ENCODE data around the gene PPM1F. TPM values are rescaled to one million over a fixed set of nuclear protein-coding genes. Genes with fewer than 3 reads are reported as not detected.
"Not testable (repeated sequence)": the region's sequence is repeated elsewhere in the genome, so short reads cannot be mapped to it uniquely, and the experiment has no call there.

PPM1F gene
- total RNA-seq, 1 experiment from 2014 or later, result 45.9 TPM

DNA sequence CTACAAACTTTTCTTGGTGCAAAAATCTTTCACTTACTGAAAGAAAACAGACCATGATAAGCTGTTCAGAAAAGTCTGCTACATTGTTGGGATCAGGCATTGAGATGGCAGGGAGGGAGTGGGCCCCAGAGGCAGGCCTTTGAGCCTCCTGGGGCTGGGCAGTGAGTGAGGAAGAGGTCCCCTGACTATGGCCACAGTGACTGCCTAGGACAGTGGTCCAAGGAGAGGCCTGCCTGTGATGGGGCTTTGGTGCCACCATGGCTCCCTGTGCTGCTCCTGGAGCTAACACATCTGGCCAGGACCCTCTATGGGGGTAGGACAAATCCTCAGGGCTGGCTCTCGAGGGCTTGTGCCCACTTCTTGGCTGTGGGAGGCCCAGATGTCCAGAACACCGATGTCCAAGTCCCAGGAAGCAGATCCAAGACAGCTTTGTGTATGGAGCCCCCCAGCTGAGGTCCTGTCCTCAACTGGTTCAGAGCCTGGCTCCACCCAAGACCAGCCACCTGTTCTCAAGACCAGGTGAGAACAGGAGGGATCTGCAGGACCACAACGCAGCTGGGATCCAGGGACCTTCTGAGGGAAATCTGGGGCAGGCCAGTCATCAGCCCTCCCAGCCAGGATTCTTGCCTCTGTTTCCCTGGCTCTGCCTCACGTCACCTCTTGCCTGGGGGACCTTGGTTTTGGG lies 36.9 kb downstream of the PPM1F start:
- DNase-seq (ENCODE audit: low read depth), result no peak
- in situ Hi-C loops (cut with HindIII; ENCODE audit: low pct_unique_long_range_greater_than_20kb, low sequenced_read_pairs), result no loop called here

DNA sequence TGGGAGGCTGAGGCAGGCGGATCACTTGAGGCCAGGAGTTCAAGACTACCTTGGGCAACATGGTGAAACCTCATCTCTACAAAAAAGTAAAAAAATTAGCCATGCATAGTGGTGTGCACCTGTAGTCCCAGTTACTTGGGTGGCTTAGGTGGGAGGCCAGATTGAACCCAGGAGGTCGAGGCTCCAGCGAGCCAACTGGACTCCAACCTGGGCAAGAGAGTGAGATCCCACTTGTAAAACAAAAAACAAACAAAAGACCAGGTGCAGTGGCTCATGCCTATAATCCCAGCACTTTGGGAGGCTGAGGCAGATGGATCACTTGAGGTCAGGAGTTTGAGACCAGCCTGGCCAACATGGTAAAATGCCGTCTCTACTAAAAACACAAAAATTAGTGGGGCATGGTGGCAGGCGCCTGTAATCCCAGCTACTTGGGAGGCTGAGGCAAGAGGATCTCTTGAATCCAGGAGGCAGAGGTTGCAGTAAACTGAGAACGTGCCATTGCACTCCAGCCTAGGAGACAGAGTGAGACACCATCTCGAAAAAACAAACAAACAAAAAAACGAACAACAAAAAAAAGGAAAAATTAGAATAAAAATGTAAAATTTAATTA lies 38.5 kb downstream of the PPM1F start:
- in situ Hi-C loops (cut with HindIII; ENCODE audit: low pct_unique_long_range_greater_than_20kb, low sequenced_read_pairs); DNase-seq (ENCODE audit: low read depth): not testable (repeated sequence)

DNA sequence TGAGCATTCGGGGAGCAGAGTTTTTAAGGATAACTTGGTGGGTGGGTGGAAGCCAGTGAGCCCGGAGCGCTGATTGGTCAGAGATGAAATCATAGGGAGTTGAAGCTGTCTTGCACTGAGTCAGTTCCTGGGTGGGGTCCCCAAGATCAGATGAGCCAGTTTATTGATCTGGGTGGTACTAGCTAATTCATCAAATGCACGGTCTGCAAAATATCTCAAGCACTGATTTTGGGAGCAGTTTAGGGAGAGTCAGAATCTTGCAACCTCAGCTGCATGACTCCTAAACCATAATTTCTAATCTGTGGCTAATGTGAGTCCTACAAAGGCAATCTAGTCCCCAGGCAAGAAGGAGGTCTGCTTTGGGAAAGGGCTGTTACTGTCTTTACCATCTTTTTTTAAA lies 42.3 kb downstream of the PPM1F start:
- DNase-seq (ENCODE audit: low read depth); in situ Hi-C loops (cut with HindIII; ENCODE audit: low pct_unique_long_range_greater_than_20kb, low sequenced_read_pairs): not testable (repeated sequence)

DNA sequence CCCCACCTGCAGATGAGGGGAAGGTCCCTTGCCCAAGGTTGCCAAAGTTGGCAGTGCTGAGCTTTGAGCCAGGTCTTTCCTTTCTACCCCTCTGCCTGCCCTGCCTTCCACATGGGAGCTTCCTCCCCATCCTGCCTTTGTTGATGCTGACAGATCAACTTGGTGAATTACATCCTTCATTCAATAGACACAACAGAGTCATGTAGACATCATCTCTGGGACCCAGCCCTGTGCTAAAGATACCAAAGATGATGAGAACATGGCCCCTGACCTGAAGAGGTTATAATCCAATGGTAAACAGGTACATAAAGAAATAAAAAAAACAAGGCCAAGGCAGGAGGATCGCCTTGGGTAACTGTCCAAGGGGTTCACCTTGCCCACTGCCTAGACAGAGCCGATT lies 42.8 kb downstream of the PPM1F start:
- no peak for DNase-seq (ENCODE audit: low read depth)
- in situ Hi-C loops (cut with HindIII; ENCODE audit: low pct_unique_long_range_greater_than_20kb, low sequenced_read_pairs), result no loop called here

DNA sequence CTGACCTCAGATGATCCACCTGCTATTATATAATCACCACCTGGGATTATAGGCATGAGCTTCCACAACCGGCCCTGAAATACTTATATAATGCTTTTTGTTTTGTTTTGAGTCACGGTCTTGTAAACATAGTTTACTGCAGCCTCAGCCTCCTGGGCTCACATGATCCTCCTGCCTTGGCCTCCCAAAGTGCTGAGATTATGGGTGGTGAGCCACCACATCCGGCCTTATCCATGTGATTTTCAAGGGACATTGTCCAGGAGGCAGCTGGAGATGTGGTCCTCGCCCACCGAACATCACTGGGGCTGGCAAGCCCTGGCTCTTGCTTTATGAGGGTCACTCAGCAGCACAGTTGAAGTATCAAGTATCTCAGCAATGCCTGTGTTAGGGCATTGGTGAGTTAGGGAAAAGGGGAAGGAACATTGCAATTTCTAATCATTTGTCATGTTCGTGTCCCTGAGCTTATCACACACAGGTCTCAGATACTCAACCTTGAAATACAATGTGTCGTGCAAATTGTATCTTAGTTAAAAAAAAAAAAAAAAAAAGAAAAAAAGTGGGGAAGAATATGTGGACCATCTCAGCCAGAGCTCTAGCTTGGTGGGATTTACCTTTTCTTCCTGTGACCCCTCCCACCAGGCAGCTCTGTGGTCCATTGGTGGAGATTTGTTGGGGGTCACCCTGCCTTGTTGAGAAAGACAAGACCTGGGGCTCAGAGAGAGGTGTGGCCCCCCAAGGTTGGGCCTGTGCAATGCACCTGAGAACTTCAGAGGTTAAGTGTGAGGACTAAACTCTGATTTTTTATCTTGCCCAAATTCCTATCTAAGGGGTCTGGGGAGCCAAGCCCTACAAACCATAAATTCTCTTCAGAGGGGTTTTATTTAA lies 44.8 kb downstream of the PPM1F start:
- DNase-seq (ENCODE audit: low read depth), result no peak
- in situ Hi-C loops (cut with HindIII; ENCODE audit: low pct_unique_long_range_greater_than_20kb, low sequenced_read_pairs), result no loop called here

DNA sequence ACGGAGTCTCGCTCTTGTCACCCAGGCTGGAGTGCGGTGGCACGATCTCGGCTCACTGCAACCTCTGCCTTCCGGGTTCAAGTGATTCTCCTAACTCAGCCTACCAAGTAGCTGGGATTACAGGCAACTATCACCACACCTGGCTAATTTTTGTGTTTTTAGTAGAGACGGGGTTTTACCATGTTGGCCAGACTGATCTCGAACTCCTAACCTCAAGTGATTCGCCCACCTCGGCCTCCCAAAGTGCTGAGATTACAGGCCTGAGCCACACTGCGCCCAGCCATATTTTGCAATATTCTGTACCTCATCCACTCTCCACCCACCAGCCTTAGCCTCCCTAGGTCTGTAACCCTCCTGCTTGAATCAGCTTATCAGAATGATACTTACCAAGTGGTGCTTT lies 47.4 kb downstream of the PPM1F start:
- in situ Hi-C loops (cut with HindIII; ENCODE audit: low pct_unique_long_range_greater_than_20kb, low sequenced_read_pairs); DNase-seq (ENCODE audit: low read depth): not testable (repeated sequence)

DNA sequence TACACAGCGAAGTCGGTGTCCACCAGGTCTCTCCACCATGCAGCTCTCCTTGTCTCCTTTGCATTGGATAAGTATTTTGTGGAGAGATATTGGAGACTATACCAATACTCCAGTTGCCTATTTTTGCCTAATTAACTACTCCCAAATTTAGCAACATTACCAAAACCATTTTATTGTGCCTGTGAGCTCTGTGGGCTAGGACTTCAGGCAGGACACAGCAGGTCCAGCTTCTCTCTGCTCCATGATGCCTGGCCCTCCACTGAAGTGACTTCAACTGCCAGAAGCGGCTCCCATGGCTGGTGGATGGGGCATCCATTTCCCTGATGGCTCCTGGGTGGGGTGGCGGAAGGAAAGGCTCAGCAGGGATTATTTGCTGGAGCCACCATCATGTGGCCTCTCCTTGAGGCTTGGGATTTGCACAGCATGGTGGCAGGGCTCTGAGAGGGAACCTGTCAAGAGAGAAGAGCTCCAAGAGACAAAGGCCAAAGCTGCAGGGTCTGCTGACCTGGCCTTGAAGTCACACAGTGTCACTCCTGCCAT lies 48.3 kb downstream of the PPM1F start:
- DNase-seq (ENCODE audit: low read depth), result no peak
- in situ Hi-C loops (cut with HindIII; ENCODE audit: low pct_unique_long_range_greater_than_20kb, low sequenced_read_pairs), result no loop called here

DNA sequence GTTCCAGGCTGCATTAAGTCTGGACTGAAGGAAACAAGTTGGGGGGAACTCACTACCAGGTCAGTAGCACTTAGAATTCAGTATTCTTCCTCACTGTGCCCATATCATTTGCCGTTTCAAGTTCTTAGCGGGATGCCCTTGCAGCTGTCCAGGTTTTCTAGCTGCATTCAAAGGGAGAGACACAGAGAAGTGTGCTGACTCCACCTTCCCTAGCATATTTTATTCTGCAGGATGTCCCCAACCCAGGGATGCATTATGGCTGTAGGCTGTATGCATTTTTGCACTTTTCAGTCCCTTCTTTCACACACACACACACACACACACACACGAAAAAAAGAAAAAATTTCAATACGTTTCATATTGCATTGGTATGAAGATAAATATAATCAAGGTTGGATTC lies 49.4 kb downstream of the PPM1F start:
- in situ Hi-C loops (cut with HindIII; ENCODE audit: low pct_unique_long_range_greater_than_20kb, low sequenced_read_pairs), result no loop called here
- DNase-seq (ENCODE audit: low read depth), result no peak

DNA sequence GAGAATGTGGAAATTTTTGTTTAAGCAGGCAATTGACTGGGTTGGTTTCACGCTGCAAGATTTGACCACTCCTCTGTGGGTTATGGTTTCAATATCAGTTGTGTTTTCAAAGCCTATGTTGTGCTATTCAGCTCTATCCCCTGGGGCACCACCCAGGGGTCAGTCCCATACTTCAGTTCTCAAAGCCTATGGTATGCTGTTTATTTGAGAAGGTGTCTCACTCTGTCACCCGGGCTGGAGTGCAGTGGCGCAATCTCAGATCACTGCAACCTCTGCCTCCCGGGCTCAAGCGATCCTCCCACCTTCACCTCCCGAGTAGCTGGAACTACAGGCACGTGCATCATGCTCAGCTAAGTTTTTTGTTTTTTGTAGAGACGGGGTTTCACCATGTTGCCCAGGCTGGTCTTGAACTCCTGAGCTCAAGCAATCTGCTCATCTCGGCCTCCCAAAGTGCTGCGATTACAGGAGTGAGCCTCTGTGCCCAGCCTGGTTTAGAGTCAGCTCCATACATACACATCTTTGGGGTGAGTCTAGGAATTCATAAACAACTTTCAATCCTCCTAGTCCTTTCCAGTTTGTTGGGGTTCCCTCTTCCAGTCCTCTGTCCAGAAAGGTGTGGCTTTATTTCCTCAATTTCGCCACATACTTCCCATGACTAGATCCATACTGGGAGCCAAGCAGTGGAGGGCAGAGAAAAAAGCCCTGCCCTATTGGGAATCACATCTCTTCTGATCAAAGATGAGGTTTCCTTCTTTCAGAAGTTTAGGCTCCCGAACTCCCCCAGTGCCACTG lies 50.2 kb downstream of the PPM1F start:
- in situ Hi-C loops (cut with HindIII; ENCODE audit: low pct_unique_long_range_greater_than_20kb, low sequenced_read_pairs), result no loop called here

DNA sequence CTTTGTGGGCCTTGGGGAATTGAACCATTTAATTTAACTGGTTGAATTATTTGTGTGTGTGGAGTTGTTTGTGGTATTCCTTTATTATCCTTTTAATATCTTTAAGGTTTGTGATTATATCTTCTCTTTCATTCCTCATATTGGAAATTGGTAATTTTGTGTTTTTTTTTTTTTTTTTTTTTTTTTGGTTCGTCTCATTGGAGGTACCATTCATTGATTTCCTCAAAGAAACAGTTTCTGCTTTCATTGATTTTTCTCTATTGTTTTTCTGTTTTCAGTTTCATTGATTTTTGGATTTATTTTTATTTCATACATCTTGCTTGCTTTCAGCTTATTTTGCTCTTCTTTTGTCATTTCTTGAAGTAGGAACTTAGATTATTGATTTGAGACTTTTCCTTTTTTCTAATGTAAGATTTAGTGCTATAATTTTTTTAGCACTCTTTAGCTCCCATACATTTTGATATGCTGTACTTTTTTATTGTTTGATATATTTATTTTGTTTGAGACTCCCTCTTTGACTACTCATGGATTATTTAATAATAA lies 54.2 kb downstream of the PPM1F start:
- in situ Hi-C loops (cut with HindIII; ENCODE audit: low pct_unique_long_range_greater_than_20kb, low sequenced_read_pairs), result no loop called here
- DNase-seq (ENCODE audit: low read depth), result no peak

More for the DNA sequence above, 50.2 kb downstream of the PPM1F start:
- no peak for DNase-seq (ENCODE audit: low read depth)

DNA sequence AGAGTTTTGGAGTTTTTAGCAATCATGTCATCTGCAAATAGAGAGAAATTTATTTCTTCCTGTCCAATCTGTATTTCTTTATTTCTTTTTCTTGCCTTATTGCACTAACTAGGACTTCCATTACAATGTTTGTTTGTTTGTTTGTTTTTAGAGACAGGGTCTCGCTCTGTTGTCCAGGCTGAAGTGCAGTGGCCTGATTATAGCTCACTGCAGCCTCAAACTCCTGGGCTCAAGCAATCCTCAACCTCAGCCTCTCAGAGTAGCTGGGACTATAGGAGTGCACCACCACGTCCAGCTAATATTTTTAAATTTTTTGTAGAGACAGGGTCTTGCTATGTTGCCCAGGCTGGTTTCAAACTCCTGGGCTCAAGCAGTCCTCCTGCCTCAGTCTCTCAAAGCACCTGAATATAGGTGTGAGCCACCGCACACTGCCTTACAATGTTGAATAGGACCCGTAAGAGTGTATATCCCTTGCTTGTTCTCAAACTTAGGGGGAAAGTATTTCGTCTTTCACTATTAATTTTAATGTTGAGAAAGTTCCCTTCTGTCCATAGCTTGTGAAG lies 55.6 kb downstream of the PPM1F start:
- no peak for DNase-seq (ENCODE audit: low read depth)
- in situ Hi-C loops (cut with HindIII; ENCODE audit: low pct_unique_long_range_greater_than_20kb, low sequenced_read_pairs), result no loop called here

DNA sequence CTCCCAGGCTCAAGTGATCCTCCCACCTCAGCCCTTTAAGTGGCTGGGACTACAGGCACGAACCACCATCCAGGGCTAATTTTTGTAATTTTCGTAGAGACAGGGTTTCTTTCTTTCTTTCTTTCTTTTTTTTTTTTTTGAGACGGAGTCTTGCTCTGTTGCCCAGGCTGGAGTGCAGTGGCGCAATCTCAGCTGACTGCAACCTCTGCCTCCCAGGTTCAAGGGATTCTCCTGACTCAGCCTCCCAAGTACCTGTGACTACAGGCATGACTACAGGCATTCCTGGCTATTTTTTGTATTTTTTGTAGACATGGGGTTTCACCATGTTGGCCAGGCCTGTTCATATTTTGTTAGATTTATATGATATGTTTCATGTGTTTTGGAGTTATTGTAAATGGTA lies 56.4 kb downstream of the PPM1F start:
- in situ Hi-C loops (cut with HindIII; ENCODE audit: low pct_unique_long_range_greater_than_20kb, low sequenced_read_pairs); DNase-seq (ENCODE audit: low read depth): not testable (repeated sequence)

DNA sequence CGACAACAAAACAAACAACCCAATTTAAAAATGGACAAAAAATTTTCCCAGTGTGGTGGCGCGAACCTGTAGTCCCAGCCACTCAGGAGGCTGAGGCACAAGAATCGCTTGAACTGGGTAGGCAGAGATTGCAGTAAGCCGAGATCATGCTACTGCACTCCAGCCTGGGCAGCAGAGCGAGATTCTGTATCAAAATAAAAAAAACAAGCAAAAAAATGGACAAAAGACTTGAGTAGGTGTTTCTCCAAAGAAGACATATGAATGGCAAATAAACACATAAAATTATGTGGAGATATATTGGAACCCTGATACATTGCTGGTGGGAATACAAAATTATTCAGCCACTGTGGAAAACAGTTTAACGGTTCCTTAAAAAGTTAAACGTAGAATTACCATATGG lies 57.8 kb downstream of the PPM1F start:
- in situ Hi-C loops (cut with HindIII; ENCODE audit: low pct_unique_long_range_greater_than_20kb, low sequenced_read_pairs), result no loop called here
- no peak for DNase-seq (ENCODE audit: low read depth)

DNA sequence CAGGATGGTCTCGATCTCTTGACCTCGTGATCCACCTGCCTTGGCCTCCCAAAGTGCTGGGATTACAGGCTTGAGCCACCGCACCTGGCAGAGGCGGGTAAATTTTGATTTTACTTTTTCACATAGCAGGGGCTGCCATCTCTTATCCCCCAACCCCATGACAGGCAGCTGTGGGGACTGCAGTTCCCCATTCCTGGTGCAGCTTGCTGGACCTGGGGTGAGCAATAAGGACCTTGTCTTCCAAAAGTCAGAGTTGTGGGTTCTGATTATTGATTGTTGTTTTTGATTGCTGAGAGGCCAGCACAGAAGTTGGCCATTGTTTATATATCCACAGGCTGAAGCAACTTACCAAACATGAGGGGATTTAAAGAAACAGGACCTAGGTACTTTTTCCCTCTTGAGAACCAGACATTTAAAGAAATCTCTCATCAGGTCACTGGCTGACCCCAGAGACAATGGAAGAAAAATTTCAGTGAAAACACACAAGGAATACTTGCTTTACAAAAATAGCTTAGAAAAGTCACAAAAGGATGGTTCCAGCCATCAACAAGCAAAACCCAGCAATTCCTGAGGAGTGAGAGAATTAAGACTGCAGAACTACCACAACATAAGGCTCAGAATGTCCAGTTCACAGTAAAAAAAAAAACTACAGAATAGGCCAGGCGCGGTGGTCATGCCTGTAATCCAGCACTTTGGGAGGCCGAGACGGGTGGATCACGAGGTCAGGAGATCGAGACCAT lies 63.2 kb downstream of the PPM1F start:
- in situ Hi-C loops (cut with HindIII; ENCODE audit: low pct_unique_long_range_greater_than_20kb, low sequenced_read_pairs), result no loop called here
- DNase-seq (ENCODE audit: low read depth), result no peak

DNA sequence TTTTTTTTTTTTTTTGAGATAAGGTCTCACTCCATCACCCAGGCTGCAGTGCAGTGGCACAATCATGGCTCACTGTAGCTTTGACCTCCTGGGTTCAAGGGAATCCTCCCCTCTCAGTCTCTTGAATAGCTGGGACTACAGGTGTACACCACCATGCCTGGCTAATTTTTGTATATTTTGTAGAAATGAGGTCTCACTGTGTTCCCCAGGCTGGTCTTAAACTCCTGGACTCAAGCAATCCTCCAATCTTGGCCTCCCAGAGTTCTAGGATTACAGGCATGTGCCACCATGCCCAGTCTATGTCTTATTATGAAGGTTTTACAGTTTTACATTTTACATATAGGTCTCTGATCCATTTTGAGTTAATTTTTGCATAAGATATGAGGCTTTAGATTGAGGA lies 64.8 kb downstream of the PPM1F start:
- in situ Hi-C loops (cut with HindIII; ENCODE audit: low pct_unique_long_range_greater_than_20kb, low sequenced_read_pairs), result no loop called here
- no peak for DNase-seq (ENCODE audit: low read depth)

DNA sequence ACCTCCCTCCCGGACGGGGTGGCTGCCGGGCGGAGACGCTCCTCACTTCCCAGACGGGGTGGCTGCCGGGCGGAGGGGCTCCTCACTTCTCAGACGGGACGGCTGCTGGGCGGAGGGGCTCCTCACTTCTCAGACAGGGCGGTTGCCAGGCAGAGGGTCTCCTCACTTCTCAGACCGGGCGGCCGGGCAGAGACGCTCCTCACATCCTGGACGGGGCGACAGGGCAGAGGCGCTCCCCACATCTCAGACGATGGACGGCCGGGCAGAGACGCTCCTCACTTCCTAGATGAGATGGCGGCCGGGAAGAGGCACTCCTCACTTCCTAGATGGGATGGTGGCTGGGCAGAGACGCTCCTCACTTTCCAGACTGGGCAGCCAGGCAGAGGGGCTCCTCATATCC lies 68.7 kb downstream of the PPM1F start:
- DNase-seq (ENCODE audit: low read depth); in situ Hi-C loops (cut with HindIII; ENCODE audit: low pct_unique_long_range_greater_than_20kb, low sequenced_read_pairs): not testable (repeated sequence)

DNA sequence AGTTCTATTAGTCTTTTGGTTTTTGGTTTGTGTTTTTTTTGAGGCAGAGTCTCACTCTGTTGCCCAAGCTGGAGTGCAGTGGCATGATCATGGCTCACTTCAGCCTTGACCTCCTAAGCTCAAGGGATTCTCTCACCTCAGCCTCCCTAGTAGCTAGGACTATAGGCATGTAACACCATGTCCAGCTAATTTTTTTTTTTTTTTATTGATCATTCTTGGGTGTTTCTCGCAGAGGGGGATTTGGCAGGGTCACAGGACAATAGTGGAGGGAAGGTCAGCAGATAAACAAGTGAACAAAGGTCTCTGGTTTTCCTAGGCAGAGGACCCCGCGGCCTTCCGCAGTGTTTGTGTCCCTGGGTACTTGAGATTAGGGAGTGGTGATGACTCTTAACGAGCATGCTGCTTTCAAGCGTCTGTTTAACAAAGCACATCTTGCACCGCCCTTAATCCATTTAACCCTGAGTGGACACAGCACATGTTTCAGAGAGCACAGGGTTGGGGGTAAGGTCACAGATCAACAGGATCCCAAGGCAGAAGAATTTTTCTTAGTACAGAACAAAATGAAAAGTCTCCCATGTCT lies 69.8 kb downstream of the PPM1F start:
- DNase-seq (ENCODE audit: low read depth); in situ Hi-C loops (cut with HindIII; ENCODE audit: low pct_unique_long_range_greater_than_20kb, low sequenced_read_pairs): not testable (repeated sequence)

All from Caki2 (cell line).